GM18909 (cell line): ENCODE measurements around the gene ASS1.
"Not testable (repeated sequence)": the region's sequence is repeated elsewhere in the genome, so short reads cannot be mapped to it uniquely, and the experiment has no call there.

Source experiments
- ATAC-seq: cut with Tn5 transposase; IDR thresholded peaks from one replicate; pipeline ENCODE4 v1.9.1; 2021; ENCODE audit warnings: mild to moderate bottlenecking; ENCODE audit not compliant: unreplicated experiment, poor library complexity

ASS1 gene

GRCh38 chr9:130444565-130445221 lies at the start of gene ASS1:
TSS of gene ASS1 (plus strand) at chr9:130444961. CDS start at chr9:130452229, 7,268 bp downstream.
- no peak for ATAC-seq

- ATAC-seq = no peak
Observed at GRCh38 chr9:130395810-130396435, 48.8 kb upstream of the ASS1 start.

GRCh38 chr9:130396581-130396980 lies 48.2 kb upstream of the ASS1 start:
- ATAC-seq = no peak

- ATAC-seq = no peak
Observed at GRCh38 chr9:130398487-130399240, 46.1 kb upstream of the ASS1 start.

GRCh38 chr9:130399768-130400167 lies 45.0 kb upstream of the ASS1 start:
- no peak for ATAC-seq

GRCh38 chr9:130400870-130401269 lies 43.9 kb upstream of the ASS1 start:
- no peak for ATAC-seq

GRCh38 chr9:130401742-130402141 lies 43.0 kb upstream of the ASS1 start:
- not testable (repeated sequence) for ATAC-seq

GRCh38 chr9:130402243-130402642 lies 42.5 kb upstream of the ASS1 start:
- ATAC-seq = no peak

GRCh38 chr9:130402645-130403440 lies 41.9 kb upstream of the ASS1 start:
- ATAC-seq = no peak

- no peak for ATAC-seq
Observed at GRCh38 chr9:130405657-130406257, 39.0 kb upstream of the ASS1 start.

GRCh38 chr9:130406278-130406895 lies 38.4 kb upstream of the ASS1 start:
- ATAC-seq = no peak

GRCh38 chr9:130407916-130408663 lies 36.7 kb upstream of the ASS1 start:
- no peak for ATAC-seq

- no peak for ATAC-seq
Observed at GRCh38 chr9:130408669-130409068, 36.1 kb upstream of the ASS1 start.

- ATAC-seq = no peak
Observed at GRCh38 chr9:130409246-130409645, 35.5 kb upstream of the ASS1 start.

- no peak for ATAC-seq
Observed at GRCh38 chr9:130410443-130410842, 34.3 kb upstream of the ASS1 start.

GRCh38 chr9:130411566-130411915 lies 33.2 kb upstream of the ASS1 start:
- no peak for ATAC-seq

GRCh38 chr9:130414081-130414731 lies 30.6 kb upstream of the ASS1 start:
- ATAC-seq = no peak

GRCh38 chr9:130414910-130415746 lies 29.6 kb upstream of the ASS1 start:
- ATAC-seq = no peak
